Activated naive CD4-positive, alpha-beta T cell treated with Interleukin-2 at 50 U/mL for 16 hours (primary cell): ENCODE measurements around the gene ZNF28.
"Not testable (repeated sequence)": the region's sequence is repeated elsewhere in the genome, so short reads cannot be mapped to it uniquely, and the experiment has no call there.

Experiments used
- DNase-seq: peaks from one replicate; pipeline ENCODE4 v3.0.0-alpha.2; 2020

ZNF28 gene

GRCh38 chr19:52821204-52821960, at the start of gene ZNF28:
TSS of gene ZNF28 (minus strand) at chr19:52821633. CDS start at chr19:52817958, 3,675 bp downstream.
- peak; percentile 68 for DNase-seq

GRCh38 chr19:52868031-52868430, 46.6 kb upstream of the ZNF28 start:
- not testable (repeated sequence) for DNase-seq

- DNase-seq, result peak; percentile 73
Measured at GRCh38 chr19:52857378-52858191, 36.2 kb upstream of the ZNF28 start, which contains the start of gene ZNF468. TSS of gene ZNF468 (minus strand) at chr19:52857619. CDS start at chr19:52854272, 3,347 bp downstream.

GRCh38 chr19:52856540-52857377, 35.3 kb upstream of the ZNF28 start:
- peak; percentile 2 for DNase-seq

- DNase-seq, result not testable (repeated sequence)
Measured at GRCh38 chr19:52847352-52847751, 25.9 kb upstream of the ZNF28 start.

- not testable (repeated sequence) for DNase-seq
Measured at GRCh38 chr19:52840825-52841465, 19.5 kb upstream of the ZNF28 start.

- not testable (repeated sequence) for DNase-seq
Measured at GRCh38 chr19:52834289-52834688, 12.9 kb upstream of the ZNF28 start.

- not testable (repeated sequence) for DNase-seq
Measured at GRCh38 chr19:52833541-52833940, 12.1 kb upstream of the ZNF28 start.

GRCh38 chr19:52829866-52830265, 8.4 kb upstream of the ZNF28 start:
- not testable (repeated sequence) for DNase-seq

- DNase-seq, result no peak
Measured at GRCh38 chr19:52825765-52826164, 4.3 kb upstream of the ZNF28 start.

- DNase-seq, result no peak
Measured at GRCh38 chr19:52823676-52824075, 2.2 kb upstream of the ZNF28 start.

GRCh38 chr19:52820472-52821203, 795 bp downstream of the ZNF28 start:
- peak; percentile 2 for DNase-seq

- no peak for DNase-seq
Measured at GRCh38 chr19:52809801-52810200, 11.6 kb downstream of the ZNF28 start.

- not testable (repeated sequence) for DNase-seq
Measured at GRCh38 chr19:52799950-52800640, 21.3 kb downstream of the ZNF28 start.

GRCh38 chr19:52789440-52789839, 32.0 kb downstream of the ZNF28 start:
- no peak for DNase-seq

- DNase-seq, result peak; percentile 89
Measured at GRCh38 chr19:52786464-52787354, 34.7 kb downstream of the ZNF28 start, which contains the start of gene ZNF600. TSS of gene ZNF600 (minus strand) at chr19:52786791. CDS start at chr19:52778888, 7,903 bp downstream.

GRCh38 chr19:52786078-52786463, 35.4 kb downstream of the ZNF28 start:
- DNase-seq, result no peak

- no peak for DNase-seq
Measured at GRCh38 chr19:52785506-52785905, 35.9 kb downstream of the ZNF28 start.

GRCh38 chr19:52782864-52783263, 38.6 kb downstream of the ZNF28 start:
- DNase-seq, result not testable (repeated sequence)

- peak; percentile 61 for DNase-seq
Measured at GRCh38 chr19:52778811-52779210, 42.6 kb downstream of the ZNF28 start.
